HG02588 (cell line): ENCODE measurements around the gene PLIN4.
"Not testable (repeated sequence)": the region's sequence is repeated elsewhere in the genome, so short reads cannot be mapped to it uniquely, and the experiment has no call there.

Source experiments
- ATAC-seq: cut with Tn5 transposase; IDR thresholded peaks from one replicate; pipeline ENCODE4 v1.9.1; 2021; ENCODE audit warnings: mild to moderate bottlenecking, moderate library complexity; ENCODE audit not compliant: unreplicated experiment

Gene PLIN4, protein sequence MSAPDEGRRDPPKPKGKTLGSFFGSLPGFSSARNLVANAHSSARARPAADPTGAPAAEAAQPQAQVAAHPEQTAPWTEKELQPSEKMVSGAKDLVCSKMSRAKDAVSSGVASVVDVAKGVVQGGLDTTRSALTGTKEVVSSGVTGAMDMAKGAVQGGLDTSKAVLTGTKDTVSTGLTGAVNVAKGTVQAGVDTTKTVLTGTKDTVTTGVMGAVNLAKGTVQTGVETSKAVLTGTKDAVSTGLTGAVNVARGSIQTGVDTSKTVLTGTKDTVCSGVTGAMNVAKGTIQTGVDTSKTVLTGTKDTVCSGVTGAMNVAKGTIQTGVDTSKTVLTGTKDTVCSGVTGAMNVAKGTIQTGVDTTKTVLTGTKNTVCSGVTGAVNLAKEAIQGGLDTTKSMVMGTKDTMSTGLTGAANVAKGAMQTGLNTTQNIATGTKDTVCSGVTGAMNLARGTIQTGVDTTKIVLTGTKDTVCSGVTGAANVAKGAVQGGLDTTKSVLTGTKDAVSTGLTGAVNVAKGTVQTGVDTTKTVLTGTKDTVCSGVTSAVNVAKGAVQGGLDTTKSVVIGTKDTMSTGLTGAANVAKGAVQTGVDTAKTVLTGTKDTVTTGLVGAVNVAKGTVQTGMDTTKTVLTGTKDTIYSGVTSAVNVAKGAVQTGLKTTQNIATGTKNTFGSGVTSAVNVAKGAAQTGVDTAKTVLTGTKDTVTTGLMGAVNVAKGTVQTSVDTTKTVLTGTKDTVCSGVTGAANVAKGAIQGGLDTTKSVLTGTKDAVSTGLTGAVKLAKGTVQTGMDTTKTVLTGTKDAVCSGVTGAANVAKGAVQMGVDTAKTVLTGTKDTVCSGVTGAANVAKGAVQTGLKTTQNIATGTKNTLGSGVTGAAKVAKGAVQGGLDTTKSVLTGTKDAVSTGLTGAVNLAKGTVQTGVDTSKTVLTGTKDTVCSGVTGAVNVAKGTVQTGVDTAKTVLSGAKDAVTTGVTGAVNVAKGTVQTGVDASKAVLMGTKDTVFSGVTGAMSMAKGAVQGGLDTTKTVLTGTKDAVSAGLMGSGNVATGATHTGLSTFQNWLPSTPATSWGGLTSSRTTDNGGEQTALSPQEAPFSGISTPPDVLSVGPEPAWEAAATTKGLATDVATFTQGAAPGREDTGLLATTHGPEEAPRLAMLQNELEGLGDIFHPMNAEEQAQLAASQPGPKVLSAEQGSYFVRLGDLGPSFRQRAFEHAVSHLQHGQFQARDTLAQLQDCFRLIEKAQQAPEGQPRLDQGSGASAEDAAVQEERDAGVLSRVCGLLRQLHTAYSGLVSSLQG (N-terminal part only)

DNA sequence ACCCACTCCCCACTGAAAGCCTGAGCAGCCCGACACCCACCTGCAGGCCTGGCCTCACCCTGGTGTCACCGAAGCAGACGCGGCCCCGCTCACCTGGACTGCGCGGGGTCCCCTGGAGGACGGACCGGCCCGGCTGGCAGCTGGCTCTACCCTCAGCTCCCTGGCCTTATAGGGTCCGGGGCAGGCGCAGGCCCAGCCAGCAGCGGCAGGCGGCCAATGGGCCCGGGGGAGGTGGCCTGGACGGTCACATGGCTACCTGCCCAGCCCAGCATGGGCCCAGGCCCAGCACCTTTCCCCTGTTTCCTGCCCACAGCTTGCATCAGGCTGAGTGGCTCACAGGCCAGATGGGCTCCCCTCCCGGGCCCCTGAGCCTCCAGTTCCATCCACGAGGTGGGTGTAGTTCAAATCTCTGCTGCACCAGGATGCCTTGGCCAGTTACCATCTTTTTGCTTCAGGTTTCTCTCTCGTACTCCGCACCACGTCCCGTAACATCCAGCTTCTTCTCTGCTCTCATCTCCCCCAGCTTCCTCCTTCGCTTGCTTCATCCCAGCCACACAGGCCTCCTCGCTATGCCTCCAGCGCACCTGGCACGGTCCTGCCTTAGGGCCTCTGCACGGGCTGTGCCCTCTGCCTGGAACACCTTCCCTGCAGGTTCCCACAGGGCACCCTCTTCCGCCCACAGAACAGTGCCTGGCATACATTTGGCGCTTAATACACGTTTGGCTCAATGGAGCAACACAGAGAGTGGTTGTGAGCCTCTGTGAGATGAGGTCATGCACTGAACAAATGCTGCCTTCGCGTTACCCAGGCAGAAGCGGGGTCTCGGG lies at the start of gene PLIN4:
Gene PLIN4, minus strand, starts transcription at position 142 of the 827 bp plus-strand sequence. CDS start 214 bp downstream, outside the sequence.
- ATAC-seq: no peak

DNA sequence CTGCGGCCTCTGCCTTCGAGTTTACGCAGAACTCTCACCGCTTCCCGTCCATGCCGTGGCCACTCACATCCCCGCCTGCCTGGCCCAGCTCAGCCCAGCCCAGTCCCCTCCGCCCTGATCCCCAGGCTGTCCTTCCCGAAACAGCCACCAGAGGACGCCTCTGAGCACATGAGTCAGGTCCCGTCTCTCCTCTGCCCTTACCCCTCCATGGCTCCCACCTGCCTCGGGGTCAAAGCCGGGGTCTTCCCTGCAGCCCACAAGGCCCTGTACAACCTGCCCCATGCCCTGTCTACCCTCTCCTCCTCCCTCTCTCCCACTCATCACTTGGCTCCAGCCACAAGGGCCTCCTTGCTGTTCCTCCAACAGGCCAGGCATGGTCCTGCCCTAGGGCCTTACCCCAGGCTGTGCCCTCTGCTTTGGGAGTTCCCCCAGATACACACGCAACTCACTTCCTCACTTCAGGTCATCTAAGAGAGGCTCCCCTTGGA lies 49.3 kb upstream of the PLIN4 start:
- ATAC-seq: no peak

DNA sequence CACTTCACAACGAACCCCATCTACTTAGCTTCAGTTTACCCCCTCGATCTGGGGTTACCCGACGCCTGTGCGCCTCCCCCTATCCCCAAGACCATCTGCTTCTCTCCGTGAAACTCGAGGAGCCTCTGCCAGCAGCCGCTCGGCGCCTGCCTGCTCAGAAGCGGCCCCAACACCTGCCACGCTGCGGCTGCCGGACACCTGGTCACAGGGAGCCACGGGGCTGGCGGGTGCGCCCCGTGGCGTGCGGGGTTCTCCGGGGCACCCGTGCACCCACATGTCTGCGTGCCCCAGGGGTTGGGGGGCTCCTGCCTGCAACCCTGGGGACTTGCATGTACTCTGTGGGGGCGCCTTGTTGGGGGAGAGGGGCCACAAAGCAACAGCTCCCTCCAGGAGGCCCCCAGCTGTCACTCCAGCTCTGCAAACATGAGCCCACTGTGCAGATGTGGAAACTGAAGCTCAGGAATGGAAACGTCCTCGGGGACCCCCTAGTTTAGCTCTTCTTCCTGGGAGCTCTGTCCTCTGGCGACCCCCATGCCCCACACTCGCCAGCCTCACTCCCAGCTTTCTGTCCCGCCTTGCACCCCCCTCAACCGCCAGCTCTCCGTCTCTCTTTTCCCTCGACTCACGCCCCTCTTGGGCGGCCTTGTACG lies 48.2 kb upstream of the PLIN4 start:
- no peak for ATAC-seq

DNA sequence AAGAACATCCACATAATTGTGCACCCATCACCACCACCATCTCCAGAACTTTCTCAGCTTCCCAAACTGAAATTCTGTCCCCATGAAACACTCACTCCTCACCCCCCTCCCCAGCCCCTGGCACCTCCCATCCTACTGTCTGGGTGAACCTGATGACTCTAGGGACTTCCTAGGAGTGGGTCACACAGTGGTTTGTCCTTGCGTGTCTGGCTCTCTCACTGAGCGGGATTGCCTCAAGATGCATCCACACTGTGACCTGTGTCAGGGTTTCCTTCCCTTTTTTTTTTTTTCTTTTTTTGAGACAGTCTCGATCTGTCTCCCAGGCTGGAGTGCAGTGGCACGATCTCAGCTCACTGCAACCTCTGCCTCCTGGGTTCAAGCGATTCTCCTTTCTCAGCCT lies 45.3 kb upstream of the PLIN4 start:
- not testable (repeated sequence) for ATAC-seq

DNA sequence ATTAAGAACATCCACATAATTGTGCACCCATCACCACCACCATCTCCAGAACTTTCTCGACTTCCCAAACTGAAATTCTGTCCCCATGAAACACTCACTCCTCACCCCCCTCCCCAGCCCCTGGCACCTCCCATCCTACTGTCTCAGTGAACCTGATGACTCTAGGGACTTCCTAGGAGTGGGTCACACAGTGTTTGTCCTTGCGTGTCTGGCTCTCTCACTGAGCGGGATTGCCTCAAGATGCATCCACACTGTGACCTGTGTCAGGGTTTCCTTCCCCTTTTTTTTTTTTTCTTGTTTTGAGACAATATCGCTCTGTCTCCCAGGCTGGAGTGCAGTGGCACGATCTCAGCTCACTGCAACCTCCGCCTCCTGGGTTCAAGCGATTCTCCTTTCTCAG lies 43.8 kb upstream of the PLIN4 start:
- not testable (repeated sequence) for ATAC-seq

DNA sequence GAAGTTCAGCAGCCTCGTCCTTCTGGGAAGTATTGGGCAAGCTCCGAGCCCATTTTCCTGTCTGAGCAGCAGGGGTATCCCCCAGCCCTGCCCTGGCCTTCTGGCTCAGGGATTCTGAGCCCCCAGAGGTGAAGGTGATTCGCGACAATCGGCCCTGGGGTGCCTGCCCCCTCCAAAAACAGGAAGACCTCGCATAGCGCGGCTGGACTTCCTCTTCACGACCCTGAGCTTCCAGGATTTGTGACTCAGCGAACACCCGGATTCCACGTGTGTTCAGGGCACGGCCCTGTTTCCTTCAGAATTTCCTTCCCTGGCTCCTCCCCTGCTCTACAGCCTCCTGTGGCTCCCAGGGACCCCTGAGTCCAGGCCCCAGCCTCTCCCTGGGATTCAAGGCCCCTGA lies 41.3 kb upstream of the PLIN4 start, which contains the start of gene SEMA6B:
Gene SEMA6B, minus strand, starts transcription at position 116 of the 400 bp plus-strand sequence. CDS start 1,227 bp downstream, outside the sequence.
- no peak for ATAC-seq

DNA sequence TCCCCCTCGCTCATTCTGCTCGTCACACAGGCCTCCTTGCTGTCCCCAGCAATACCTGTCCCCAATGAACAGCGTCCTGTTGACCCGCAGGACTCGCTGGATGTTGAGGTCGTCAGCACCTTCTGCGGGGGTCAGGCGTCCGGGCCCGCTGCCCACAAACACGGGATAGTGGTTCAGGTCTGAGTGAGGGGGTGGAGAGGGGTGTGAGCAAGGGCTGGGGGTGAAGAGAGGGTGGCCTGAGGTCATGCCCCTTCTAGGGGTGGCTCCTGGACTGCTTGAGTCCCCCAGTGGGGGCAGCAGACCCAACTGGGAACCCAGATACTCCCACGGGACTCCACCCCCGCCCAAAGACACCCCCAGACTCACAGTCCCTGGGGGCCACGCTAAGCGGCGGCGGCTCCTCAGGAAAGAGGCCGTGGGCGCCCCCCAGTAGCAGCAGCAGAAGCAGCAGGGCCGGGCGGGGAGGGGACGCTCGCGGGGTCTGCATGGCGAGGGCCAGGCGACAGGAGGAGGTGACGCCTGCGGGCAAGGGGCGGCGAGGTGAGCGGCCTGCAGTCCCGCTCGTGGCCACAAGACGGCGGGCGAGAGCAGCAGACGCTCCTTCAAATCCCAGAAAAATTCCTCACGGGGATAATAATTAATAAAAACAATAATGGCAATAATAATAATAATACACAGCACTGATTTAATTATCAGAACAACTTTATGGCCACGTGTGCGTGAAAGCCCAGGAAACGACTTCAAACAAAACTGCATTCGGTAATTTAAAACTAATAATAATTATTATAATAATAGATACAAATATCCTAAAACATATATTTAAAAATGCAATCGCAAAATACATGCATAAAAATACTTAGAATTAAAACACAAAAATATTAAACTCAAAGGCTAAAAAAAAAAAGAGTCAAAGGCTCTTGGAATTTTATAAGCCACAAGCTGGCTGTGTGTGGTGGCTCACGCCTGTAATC lies 40.0 kb upstream of the PLIN4 start:
- ATAC-seq: no peak

DNA sequence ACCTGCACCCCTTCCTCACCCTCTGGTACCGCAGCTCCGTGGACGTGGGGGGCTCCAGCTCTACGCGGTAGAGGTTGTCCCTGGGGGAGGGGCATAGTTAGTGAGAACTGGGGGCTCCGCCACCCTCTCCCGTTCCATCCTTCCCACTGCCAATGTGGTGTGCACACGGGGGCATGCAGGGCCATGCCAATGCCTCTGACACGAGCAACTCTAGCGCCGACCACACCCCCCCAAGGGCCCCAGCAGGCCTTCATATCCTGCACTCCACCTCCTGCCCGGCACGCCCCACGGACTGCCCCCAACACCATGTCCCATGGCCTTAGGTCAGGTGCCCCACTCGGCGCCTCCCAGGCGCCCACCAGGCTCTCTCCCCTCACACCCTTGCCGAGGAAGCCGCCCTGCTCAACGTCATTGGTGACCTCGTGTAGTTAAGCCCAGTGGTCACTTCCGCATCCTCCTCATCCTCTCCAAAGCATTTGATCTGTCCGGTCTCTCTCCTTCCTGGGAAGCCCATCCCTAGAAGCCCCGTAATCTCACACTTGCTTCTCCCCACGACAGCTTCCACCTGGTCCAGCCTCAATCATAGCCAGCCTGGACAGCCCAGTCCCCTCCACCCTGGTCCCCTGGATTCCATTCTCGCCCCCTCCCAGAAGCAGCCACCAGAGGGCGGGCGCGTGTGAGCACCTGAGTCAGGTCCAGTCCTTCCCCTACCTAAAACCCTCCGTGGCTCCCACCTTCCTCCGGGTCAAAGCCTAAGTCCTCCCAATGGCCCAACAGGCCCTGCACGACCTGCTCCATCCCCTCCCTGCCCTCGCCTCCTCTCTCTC lies 39.1 kb upstream of the PLIN4 start:
- ATAC-seq: no peak

DNA sequence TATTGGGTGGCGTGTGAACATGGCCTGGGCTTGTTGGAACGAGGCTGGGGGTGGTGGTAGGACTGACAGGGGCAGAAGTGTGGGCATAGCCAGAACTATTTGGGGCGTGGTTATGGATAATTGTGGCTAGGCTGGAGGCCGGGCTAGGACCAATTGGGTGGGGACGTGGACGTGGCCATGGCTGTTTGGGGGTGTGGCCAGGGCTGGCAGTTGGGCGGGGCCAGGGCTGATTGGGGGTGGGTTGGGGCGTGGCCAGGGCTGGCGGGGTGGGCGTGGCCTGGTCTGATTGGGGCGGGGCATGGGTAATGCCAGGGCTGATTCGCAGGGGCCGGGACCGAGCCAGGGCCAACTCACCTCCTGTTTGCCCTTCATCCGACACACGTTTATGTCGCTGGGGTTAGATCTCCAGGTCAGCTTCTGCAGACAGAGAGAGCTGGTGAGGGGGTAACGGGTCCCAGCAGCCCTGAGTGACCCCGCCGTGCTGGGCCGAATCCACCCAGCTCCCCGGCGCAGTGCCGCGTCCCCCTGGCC lies 38.4 kb upstream of the PLIN4 start:
- no peak for ATAC-seq

DNA sequence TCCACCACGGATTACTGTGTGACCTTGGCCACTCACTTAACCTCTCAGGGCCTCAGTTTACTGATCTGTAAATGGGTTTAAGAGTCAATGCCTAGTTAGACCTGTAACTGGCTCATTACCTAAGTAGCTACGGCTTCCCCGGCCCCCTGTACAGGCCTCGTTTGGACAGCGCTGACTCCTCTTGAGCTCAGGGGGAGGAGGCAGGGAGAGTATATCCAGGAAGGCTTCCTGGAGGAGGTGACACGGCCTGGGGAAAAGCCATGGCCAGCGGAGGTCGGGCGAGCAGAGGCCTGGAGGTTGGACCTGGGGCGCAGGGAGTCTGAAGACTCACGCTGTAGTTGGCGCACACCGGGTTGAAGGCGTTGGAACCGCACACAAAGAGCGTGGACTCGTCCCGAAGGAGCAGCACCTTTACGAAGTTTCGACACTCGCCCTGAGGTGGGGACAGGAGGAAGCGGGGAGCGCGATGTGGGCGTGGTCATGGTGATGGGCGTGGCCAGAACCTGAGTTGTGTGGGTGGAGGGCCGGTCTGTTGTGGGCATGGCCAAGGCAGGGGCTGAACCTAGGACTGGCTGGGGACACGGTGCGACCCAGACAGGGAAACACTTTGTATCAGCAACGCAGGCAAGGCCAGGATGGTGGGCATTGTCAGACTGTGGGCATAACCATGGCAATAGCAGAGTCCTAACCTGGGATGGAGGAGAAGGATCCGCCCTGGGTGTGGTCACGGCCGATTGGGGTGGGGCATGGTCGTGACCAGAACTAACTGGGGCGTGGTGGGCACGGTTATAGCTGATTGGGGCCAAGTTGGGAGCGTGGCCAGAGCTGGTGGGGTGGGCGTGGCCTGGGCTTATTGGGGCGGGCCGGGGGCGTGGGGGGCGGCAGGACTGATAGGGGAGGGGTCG lies 37.6 kb upstream of the PLIN4 start:
- ATAC-seq: no peak

DNA sequence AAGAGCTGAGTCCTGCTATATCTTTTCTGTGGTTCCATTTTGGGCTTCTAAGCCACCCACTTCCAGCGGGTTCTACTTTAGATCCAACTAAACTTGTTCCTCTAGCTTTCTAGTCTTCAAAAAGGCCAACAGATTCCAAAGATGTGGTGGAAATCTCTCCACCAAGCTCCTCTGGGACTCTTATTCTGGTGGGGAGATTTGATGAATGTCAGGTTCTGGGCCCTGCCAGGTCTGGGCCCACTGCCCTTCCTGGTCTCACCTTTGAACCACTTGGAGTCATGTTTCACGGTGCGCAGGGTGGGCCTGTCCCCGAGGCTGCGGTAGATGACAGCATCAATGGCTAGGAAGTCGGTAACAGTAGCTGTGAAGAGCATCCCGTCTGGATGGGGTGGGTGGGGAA lies 36.4 kb upstream of the PLIN4 start:
- ATAC-seq: no peak

DNA sequence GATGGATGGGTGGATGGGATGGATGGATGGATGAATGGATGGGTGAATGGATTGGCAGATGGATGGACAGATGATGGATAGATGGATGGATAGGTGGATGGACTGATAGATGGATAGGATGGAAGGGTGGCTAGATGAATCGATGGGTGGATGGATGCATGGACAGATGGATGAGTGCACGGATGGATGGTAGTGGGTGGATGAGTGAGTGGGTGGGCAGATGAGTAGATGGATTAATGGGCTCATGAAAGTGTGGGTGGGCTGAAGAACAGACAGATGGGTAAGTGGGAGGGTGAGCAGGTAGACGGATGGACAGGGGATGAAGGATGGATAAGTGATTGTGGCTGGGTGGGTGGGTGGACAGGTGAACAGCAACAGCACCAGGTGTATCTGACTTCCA lies 35.5 kb upstream of the PLIN4 start:
- no peak for ATAC-seq

DNA sequence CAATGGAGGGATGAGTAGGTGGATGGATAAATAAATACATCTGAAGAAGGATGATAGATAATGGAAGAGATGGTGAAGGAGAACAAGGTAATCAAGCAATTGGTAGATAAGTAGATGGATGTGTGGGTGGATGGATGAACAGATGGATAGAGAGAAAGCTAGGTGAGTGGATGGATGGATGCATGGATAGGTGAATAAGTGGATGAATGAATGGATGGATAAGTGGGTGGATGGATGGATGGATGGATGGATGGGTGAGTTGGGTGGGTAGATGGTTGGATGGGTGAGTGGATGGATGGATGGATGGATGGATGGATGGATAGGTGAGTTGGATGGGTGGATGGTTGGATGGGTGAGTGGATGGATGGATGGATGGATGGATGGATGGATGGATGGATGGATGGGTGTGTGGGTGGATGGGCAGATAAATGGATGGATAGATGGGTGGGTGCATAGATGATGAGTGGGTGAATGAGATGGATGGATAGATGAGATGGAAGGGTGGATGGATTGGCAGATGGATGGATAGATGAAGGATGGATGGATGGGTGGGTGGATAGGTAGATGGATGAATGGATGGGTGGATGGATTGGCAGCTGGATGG lies 34.9 kb upstream of the PLIN4 start:
- no peak for ATAC-seq

DNA sequence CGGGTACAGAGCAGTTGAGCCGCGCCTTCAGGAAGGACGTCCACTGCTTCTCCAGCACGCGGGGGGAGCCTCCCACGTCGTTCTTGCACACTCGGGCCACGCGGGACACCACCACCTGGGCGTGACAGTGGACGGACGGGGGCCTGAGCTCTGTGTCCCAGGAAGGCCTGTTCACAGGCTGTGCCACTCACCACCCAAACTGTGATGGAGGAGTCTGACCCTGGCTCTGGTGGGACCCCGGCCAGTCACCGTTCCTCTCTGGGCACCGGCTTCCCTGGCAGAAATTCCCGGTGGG lies 34.2 kb upstream of the PLIN4 start:
- no peak for ATAC-seq

DNA sequence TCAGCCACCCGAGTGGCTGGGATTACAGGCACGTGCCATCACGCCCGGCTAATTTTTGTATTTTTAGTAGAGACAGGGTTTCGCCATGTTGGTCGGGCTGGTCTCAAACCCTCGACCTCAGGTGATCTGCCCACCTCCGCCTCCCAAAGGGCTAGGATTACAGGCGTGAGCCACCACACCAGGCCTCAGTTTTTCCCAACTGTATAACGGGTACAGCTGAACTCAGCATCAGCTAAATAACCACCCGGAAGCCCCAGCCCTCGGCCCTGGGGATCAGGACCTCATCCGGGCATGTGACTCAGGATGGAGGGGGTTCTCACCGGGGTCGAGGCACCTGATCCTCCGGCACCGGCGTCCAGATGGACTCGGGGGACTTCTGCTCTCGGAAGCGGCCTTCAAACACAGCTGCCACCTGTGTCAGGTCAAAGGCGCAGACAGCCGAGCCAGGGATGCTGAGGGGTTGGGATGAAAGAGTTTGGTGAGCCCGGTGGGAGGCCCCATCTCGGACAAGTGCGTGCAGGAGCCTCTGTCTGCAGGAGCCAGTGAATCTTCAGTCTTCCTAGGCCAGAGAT lies 32.3 kb upstream of the PLIN4 start:
- no peak for ATAC-seq

DNA sequence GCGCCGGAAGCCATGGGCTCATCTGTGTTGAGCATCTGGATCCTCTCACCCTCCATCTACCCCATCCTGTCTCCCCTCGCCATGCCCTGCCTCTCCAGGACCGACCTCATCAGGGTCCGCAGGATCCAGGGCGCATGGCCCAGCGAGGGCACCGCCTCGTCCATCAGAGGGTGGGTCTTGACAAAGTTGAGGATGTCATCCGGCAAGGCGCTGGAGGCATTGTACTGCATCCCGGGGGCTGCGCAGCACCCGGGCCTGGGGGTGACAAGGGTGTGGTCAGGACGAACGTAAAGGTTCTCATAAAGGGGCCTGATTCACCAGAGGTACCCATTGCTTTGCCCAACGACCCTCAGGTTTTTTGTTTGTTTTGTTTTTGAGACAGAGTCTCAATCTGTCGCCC lies 31.7 kb upstream of the PLIN4 start:
- ATAC-seq: no peak
